HEK293 (cell line): ENCODE results near the gene AP2A1.

Experiments
- MZF1 ChIP-seq: fragments of 450-650 bp; formaldehyde crosslinking; IDR thresholded peaks from 2 replicates; pipeline ENCODE4 v1.5.1; 2017; ENCODE audit warnings: missing biosample characterization, missing genetic modification characterization, borderline replicate concordance
- SCRT1 ChIP-seq: fragments of 450-650 bp; formaldehyde crosslinking; IDR thresholded peaks from 2 replicates; pipeline ENCODE4 v1.5.1; 2016; ENCODE audit warnings: missing biosample characterization, missing genetic modification characterization, borderline replicate concordance
- YY1 ChIP-seq: fragments of 450-650 bp; formaldehyde crosslinking; IDR thresholded peaks from 2 replicates; pipeline ENCODE4 v1.5.1; 2018; ENCODE audit warnings: missing biosample characterization, missing genetic modification characterization
- ZNF514 ChIP-seq: fragments of 450-650 bp; formaldehyde crosslinking; IDR thresholded peaks from 2 replicates; pipeline ENCODE4 v1.5.1; 2016; ENCODE audit warnings: missing biosample characterization, missing genetic modification characterization
- ZNF654 ChIP-seq: fragments of 450-650 bp; formaldehyde crosslinking; IDR thresholded peaks from 2 replicates; pipeline ENCODE4 v1.5.1; 2016; ENCODE audit warnings: low read depth, missing biosample characterization, missing genetic modification characterization
- TF ChIP-seq, protein P1 (sequence below): sonication (generic); formaldehyde crosslinking; IDR thresholded peaks from 2 replicates; pipeline ENCODE4 v1.8.1; 2022; ENCODE audit warnings: mild to moderate bottlenecking, moderate library complexity, missing genetic modification reagents
- TF ChIP-seq, protein P2 (sequence below): fragments of 450-650 bp; formaldehyde crosslinking; IDR thresholded peaks from 2 replicates; pipeline ENCODE4 v1.5.1; 2016; ENCODE audit warnings: missing biosample characterization, missing genetic modification characterization
- TF ChIP-seq, protein P3 (sequence below): fragments of 450-650 bp; formaldehyde crosslinking; IDR thresholded peaks from 2 replicates; pipeline ENCODE4 v1.5.1; 2016; ENCODE audit warnings: missing biosample characterization, missing genetic modification characterization
- TF ChIP-seq, protein P4 (sequence below): fragments of 450-650 bp; formaldehyde crosslinking; IDR thresholded peaks from 2 replicates; pipeline ENCODE4 v1.5.1; 2017; ENCODE audit warnings: missing biosample characterization, missing genetic modification characterization
- TF ChIP-seq, protein P5 (sequence below): fragments of 450-650 bp; formaldehyde crosslinking; IDR thresholded peaks from 2 replicates; pipeline ENCODE4 v1.5.1; 2016; ENCODE audit warnings: missing biosample characterization, missing genetic modification characterization
- TF ChIP-seq, protein P6 (sequence below): fragments of 450-650 bp; IDR thresholded peaks from 2 replicates; pipeline ENCODE4 v1.5.1; 2018; ENCODE audit warnings: missing biosample characterization, missing genetic modification characterization

DNA sequence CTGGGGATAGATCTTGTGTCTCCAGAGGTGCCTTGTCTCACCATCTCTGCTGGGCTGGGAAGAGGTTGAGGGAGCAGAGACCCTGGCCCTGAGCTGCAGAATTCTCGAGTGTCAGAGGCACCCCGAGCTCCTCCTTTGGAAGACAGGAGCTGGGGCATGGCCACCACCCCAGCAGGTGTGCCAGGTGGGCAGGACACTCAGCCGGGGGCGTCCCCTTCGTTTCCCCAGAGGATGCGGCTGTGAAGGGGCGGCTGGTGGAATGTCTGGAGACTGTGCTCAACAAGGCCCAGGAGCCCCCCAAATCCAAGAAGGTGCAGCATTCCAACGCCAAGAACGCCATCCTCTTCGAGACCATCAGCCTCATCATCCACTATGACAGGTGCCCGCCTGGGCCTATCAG is 31.8 kb downstream of the AP2A1 start:
- TF ChIP-seq, protein P1, sequence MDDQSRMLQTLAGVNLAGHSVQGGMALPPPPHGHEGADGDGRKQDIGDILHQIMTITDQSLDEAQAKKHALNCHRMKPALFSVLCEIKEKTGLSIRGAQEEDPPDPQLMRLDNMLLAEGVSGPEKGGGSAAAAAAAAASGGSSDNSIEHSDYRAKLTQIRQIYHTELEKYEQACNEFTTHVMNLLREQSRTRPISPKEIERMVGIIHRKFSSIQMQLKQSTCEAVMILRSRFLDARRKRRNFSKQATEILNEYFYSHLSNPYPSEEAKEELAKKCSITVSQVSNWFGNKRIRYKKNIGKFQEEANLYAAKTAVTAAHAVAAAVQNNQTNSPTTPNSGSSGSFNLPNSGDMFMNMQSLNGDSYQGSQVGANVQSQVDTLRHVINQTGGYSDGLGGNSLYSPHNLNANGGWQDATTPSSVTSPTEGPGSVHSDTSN (CRISPR knock-in tag), result no peak
- TF ChIP-seq, protein P2, sequence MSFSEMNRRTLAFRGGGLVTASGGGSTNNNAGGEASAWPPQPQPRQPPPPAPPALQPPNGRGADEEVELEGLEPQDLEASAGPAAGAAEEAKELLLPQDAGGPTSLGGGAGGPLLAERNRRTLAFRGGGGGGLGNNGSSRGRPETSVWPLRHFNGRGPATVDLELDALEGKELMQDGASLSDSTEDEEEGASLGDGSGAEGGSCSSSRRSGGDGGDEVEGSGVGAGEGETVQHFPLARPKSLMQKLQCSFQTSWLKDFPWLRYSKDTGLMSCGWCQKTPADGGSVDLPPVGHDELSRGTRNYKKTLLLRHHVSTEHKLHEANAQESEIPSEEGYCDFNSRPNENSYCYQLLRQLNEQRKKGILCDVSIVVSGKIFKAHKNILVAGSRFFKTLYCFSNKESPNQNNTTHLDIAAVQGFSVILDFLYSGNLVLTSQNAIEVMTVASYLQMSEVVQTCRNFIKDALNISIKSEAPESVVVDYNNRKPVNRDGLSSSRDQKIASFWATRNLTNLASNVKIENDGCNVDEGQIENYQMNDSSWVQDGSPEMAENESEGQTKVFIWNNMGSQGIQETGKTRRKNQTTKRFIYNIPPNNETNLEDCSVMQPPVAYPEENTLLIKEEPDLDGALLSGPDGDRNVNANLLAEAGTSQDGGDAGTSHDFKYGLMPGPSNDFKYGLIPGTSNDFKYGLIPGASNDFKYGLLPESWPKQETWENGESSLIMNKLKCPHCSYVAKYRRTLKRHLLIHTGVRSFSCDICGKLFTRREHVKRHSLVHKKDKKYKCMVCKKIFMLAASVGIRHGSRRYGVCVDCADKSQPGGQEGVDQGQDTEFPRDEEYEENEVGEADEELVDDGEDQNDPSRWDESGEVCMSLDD, result no peak
- no peak for TF ChIP-seq ZNF654 (tag by site-specific recombination)
- TF ChIP-seq SCRT1 (tag by site-specific recombination), result no peak
- TF ChIP-seq YY1 (tag by site-specific recombination), result no peak
- TF ChIP-seq ZNF514 (tag by site-specific recombination), result no peak
- TF ChIP-seq, protein P3, sequence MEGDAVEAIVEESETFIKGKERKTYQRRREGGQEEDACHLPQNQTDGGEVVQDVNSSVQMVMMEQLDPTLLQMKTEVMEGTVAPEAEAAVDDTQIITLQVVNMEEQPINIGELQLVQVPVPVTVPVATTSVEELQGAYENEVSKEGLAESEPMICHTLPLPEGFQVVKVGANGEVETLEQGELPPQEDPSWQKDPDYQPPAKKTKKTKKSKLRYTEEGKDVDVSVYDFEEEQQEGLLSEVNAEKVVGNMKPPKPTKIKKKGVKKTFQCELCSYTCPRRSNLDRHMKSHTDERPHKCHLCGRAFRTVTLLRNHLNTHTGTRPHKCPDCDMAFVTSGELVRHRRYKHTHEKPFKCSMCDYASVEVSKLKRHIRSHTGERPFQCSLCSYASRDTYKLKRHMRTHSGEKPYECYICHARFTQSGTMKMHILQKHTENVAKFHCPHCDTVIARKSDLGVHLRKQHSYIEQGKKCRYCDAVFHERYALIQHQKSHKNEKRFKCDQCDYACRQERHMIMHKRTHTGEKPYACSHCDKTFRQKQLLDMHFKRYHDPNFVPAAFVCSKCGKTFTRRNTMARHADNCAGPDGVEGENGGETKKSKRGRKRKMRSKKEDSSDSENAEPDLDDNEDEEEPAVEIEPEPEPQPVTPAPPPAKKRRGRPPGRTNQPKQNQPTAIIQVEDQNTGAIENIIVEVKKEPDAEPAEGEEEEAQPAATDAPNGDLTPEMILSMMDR (tag by site-specific recombination), result no peak
- TF ChIP-seq MZF1 (tag by site-specific recombination), result no peak
- TF ChIP-seq, protein P4, sequence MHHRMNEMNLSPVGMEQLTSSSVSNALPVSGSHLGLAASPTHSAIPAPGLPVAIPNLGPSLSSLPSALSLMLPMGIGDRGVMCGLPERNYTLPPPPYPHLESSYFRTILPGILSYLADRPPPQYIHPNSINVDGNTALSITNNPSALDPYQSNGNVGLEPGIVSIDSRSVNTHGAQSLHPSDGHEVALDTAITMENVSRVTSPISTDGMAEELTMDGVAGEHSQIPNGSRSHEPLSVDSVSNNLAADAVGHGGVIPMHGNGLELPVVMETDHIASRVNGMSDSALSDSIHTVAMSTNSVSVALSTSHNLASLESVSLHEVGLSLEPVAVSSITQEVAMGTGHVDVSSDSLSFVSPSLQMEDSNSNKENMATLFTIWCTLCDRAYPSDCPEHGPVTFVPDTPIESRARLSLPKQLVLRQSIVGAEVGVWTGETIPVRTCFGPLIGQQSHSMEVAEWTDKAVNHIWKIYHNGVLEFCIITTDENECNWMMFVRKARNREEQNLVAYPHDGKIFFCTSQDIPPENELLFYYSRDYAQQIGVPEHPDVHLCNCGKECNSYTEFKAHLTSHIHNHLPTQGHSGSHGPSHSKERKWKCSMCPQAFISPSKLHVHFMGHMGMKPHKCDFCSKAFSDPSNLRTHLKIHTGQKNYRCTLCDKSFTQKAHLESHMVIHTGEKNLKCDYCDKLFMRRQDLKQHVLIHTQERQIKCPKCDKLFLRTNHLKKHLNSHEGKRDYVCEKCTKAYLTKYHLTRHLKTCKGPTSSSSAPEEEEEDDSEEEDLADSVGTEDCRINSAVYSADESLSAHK (tag by site-specific recombination), result no peak
- TF ChIP-seq, protein P5, sequence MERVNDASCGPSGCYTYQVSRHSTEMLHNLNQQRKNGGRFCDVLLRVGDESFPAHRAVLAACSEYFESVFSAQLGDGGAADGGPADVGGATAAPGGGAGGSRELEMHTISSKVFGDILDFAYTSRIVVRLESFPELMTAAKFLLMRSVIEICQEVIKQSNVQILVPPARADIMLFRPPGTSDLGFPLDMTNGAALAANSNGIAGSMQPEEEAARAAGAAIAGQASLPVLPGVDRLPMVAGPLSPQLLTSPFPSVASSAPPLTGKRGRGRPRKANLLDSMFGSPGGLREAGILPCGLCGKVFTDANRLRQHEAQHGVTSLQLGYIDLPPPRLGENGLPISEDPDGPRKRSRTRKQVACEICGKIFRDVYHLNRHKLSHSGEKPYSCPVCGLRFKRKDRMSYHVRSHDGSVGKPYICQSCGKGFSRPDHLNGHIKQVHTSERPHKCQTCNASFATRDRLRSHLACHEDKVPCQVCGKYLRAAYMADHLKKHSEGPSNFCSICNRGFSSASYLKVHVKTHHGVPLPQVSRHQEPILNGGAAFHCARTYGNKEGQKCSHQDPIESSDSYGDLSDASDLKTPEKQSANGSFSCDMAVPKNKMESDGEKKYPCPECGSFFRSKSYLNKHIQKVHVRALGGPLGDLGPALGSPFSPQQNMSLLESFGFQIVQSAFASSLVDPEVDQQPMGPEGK (tag by site-specific recombination), result no peak
- TF ChIP-seq, protein P6, sequence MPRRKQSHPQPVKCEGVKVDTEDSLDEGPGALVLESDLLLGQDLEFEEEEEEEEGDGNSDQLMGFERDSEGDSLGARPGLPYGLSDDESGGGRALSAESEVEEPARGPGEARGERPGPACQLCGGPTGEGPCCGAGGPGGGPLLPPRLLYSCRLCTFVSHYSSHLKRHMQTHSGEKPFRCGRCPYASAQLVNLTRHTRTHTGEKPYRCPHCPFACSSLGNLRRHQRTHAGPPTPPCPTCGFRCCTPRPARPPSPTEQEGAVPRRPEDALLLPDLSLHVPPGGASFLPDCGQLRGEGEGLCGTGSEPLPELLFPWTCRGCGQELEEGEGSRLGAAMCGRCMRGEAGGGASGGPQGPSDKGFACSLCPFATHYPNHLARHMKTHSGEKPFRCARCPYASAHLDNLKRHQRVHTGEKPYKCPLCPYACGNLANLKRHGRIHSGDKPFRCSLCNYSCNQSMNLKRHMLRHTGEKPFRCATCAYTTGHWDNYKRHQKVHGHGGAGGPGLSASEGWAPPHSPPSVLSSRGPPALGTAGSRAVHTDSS (tag by site-specific recombination), result no peak
